Measurements from ENCODE around the gene ZNF384.

DNA sequence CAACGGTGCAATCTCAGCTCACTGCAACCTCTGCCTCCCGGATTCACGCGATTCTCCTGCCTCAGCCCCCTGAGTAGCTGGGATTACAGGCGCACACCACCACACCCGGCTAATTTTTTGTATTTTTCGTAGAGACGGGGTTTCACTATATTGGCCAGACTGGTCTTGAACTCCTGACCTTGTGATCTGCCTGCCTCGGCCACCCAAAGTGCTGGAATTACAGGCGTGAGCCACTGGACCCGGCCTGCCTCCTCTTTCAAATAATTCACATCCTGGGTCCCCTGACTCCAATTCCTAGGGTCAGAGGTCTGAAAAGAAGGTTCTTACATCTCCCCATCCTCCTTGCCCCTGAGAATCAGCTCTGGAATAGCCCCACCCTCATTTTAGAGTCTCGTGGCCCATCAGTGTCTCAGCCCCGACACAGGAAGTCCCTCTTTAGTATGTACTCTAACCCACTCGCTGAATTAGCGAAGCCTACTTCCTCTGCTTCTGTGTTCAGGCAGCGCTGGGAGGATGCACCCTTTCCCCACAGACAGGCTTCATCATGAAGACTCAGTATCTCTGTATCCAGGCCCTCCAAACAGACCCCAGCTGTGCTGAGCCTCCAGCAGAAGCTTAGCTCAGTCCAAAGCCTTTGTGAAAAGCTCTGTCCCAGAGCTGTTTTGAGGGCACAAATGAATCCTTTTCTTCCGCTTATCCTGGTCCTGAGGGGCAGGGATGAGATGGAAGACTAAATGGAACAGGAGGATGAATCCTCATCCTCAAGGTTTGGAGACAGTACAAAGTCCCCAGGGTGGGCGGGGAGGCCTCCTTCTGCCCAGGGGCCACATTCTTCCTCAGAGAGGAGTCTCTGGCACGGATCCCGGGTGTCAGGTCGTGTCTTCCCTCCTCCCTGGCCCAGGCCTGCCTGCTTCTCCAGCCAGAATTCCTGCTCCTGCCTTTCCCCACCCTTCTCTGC lies 56.9 kb downstream of the ZNF384 start:
- TF ChIP-seq, protein P1, sequence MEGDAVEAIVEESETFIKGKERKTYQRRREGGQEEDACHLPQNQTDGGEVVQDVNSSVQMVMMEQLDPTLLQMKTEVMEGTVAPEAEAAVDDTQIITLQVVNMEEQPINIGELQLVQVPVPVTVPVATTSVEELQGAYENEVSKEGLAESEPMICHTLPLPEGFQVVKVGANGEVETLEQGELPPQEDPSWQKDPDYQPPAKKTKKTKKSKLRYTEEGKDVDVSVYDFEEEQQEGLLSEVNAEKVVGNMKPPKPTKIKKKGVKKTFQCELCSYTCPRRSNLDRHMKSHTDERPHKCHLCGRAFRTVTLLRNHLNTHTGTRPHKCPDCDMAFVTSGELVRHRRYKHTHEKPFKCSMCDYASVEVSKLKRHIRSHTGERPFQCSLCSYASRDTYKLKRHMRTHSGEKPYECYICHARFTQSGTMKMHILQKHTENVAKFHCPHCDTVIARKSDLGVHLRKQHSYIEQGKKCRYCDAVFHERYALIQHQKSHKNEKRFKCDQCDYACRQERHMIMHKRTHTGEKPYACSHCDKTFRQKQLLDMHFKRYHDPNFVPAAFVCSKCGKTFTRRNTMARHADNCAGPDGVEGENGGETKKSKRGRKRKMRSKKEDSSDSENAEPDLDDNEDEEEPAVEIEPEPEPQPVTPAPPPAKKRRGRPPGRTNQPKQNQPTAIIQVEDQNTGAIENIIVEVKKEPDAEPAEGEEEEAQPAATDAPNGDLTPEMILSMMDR (IDR thresholded peaks at IDR 0.05), result no peak
- TF ChIP-seq POLR2A (IDR thresholded peaks at IDR 0.05), result no peak
